K562 (cell line): ENCODE measurements around the gene EIF4G1.

Source experiments
- CTCF ChIP-seq, 3 experiments: IDR thresholded peaks in 2 of 3; conservative IDR thresholded peaks in 1 of 3; 2 replicates each; pipeline ENCODE4 v1.5.1; 2011 to 2012; ENCODE audit warnings: low read length in 3 of 3, mild to moderate bottlenecking in 3 of 3, control low read depth in 2 of 3, improper control_type of control experiment in 1 of 3, inconsistent platforms in 1 of 3, low read depth in 1 of 3, mixed read lengths in 1 of 3, moderate library complexity in 1 of 3; ENCODE audit not compliant: insufficient read depth in 2 of 3
- KHSRP ChIP-seq: fragments of 450-650 bp; IDR thresholded peaks from 2 replicates; pipeline ENCODE4 v1.6.1; 2017
- NR0B1 ChIP-seq: fragments of 450-650 bp; IDR thresholded peaks from one replicate; pipeline ENCODE4 v1.6.1; 2018; ENCODE audit warnings: mild to moderate bottlenecking, moderate library complexity; ENCODE audit not compliant: partially characterized antibody
- POLR2A ChIP-seq: fragments of 450-650 bp; conservative IDR thresholded peaks from 2 replicates; pipeline ENCODE4 v1.6.1; 2016
- POU5F1 ChIP-seq: fragments of 150-350 bp; IDR thresholded peaks from 2 replicates; pipeline ENCODE4 v1.6.1; 2014; ENCODE audit warnings: borderline replicate concordance, low read length, low read depth, mild to moderate bottlenecking; ENCODE audit not compliant: partially characterized antibody
- PRDM10 ChIP-seq: fragments of 450-650 bp; IDR thresholded peaks from 2 replicates; pipeline ENCODE4 v1.6.1; 2018; ENCODE audit not compliant: partially characterized antibody
- PURB ChIP-seq: sonication (generic); formaldehyde crosslinking; IDR thresholded peaks from 2 replicates; pipeline ENCODE4 v1.9.0; 2021; ENCODE audit warnings: low read depth, mild to moderate bottlenecking, missing genetic modification reagents
- SREBF1 ChIP-seq: fragments of 150-350 bp; IDR thresholded peaks from 2 replicates; pipeline ENCODE4 v1.6.1; 2014; ENCODE audit warnings: antibody characterized with exemption, low read depth, low read length, borderline replicate concordance
- ZC3H4 ChIP-seq: sonication (generic); formaldehyde crosslinking; IDR thresholded peaks from 2 replicates; pipeline ENCODE4 v1.9.0; 2021; ENCODE audit warnings: missing genetic modification reagents, borderline replicate concordance

- TF ChIP-seq CTCF (IDR thresholded peaks at IDR 0.05 in 2 of 3, conservative IDR thresholded peaks at IDR 0.05 in 1 of 3; ENCODE audit: insufficient read depth in 2 of 3, low read depth in 1 of 3, low read length in 3 of 3) (no peak), KHSRP (no peak), ZC3H4 (CRISPR knock-in tag) (no peak), PRDM10 (no peak), NR0B1 (no peak), POU5F1 (no peak), POLR2A (no peak), SREBF1 (no peak), PURB (CRISPR knock-in tag) (no peak)
Observed at GRCh38 chr3:184299488-184300377, 14.7 kb upstream of the EIF4G1 start.
